Measurements from ENCODE around the gene PIGL. TPM values are rescaled to one million over a fixed set of nuclear protein-coding genes. Genes with fewer than 3 reads are reported as not detected.

PIGL gene
- total RNA-seq, 1 donor from 2014 or later = 29.5 TPM

DNA sequence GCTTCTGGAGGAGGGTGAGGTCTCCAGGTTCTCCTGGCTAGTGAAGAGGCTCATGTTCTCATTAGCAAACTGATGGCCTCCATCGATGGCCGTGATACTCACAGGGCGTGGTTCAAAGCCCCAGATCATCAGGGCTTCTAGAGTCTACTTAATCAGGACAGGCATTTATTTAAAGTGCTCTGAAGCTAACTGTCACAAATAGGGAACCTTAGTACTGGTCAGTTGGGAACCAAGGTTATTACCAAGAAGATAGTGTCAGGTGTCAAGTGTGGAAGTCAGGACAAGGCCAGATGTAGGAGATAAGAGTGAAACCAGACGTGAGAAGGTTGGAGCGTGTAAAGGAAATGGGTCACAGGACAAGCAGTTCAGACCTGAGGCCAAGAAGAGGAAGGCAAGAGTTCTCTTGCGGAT is 56.9 kb downstream of the PIGL start:
- no peaks in the 10 kb centered on the region for H3K9me3 ChIP-seq
- H3K27me3 ChIP-seq = no peaks in the 10 kb centered on the region
- no peak overlapping the region for H3K27ac ChIP-seq
- intact Hi-C loops (cut with DNase I) = no loop called here
- ATAC-seq (peak; percentile 31), DNase-seq (no peak)
- no peak overlapping the region for H3K4me3 ChIP-seq
- no peaks in the 10 kb centered on the region for H3K36me3 ChIP-seq
- H3K4me1 ChIP-seq = no peaks in the 10 kb centered on the region
- TF ChIP-seq, protein P1, sequence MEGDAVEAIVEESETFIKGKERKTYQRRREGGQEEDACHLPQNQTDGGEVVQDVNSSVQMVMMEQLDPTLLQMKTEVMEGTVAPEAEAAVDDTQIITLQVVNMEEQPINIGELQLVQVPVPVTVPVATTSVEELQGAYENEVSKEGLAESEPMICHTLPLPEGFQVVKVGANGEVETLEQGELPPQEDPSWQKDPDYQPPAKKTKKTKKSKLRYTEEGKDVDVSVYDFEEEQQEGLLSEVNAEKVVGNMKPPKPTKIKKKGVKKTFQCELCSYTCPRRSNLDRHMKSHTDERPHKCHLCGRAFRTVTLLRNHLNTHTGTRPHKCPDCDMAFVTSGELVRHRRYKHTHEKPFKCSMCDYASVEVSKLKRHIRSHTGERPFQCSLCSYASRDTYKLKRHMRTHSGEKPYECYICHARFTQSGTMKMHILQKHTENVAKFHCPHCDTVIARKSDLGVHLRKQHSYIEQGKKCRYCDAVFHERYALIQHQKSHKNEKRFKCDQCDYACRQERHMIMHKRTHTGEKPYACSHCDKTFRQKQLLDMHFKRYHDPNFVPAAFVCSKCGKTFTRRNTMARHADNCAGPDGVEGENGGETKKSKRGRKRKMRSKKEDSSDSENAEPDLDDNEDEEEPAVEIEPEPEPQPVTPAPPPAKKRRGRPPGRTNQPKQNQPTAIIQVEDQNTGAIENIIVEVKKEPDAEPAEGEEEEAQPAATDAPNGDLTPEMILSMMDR (IDR thresholded peaks at IDR 0.05) = no peak

- TF ChIP-seq, protein P1 (IDR thresholded peaks at IDR 0.05) = no peak
These were observed 58.0 kb downstream of the PIGL start for GRCh38 chr17:16275024-16275423.

GRCh38 chr17:16277163-16277562 is 60.2 kb downstream of the PIGL start:
- Histone ChIP-seq H3K4me3 (no peak overlapping the region), H3K9me3 (no peaks in the 10 kb centered on the region), H3K27ac (no peak overlapping the region), H3K27me3 (no peaks in the 10 kb centered on the region), H3K4me1 (no peaks in the 10 kb centered on the region), H3K36me3 (no peaks in the 10 kb centered on the region)
- intact Hi-C loops (cut with DNase I) = no loop called here
- TF ChIP-seq, protein P1 (IDR thresholded peaks at IDR 0.05) = no peak
- ATAC-seq = no peak
- DNase-seq = no peak

More at GRCh38 chr17:16275024-16275423, 58.0 kb downstream of the PIGL start:
- Histone ChIP-seq H3K4me3 (no peak overlapping the region), H3K27me3 (no peaks in the 10 kb centered on the region), H3K9me3 (no peaks in the 10 kb centered on the region), H3K36me3 (no peaks in the 10 kb centered on the region), H3K27ac (no peak overlapping the region), H3K4me1 (no peaks in the 10 kb centered on the region)
- no peak for ATAC-seq
- no peak for DNase-seq
- intact Hi-C loops (cut with DNase I) = no loop called here

GRCh38 chr17:16281351-16281750 is 64.3 kb downstream of the PIGL start:
- TF ChIP-seq, protein P1 (IDR thresholded peaks at IDR 0.05) = no peak
- ATAC-seq = no peak
- no peaks in the 10 kb centered on the region for H3K36me3 ChIP-seq
- H3K9me3 ChIP-seq = no peaks in the 10 kb centered on the region
- no peak overlapping the region for H3K27ac ChIP-seq
- no peak for DNase-seq
- no peak overlapping the region for H3K4me3 ChIP-seq
- no peaks in the 10 kb centered on the region for H3K27me3 ChIP-seq
- intact Hi-C loops (cut with DNase I) = no loop called here
- H3K4me1 ChIP-seq = peaks cover 16% of the 10 kb centered on the region

DNA sequence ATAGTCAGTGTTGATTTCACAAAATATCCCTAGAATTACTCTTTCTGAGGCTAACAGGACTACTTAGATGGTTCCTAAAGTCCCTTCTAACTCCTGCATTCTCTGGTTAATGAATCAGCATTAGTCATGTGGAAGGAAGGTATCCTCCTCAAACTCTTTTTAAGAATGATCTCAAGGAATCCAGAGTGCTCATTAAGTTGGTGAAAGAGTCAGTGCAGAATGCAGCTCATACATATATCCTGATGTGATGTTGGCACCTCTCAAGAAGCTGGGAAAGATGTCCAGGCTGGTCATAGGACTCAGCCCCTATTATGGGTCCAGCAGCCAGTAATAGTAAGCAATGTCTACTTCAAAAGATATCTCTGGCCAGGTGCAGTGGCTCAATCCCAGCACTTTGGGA is 65.5 kb downstream of the PIGL start:
- no peaks in the 10 kb centered on the region for H3K9me3 ChIP-seq
- TF ChIP-seq, protein P1 (IDR thresholded peaks at IDR 0.05) = no peak
- no peak overlapping the region for H3K4me3 ChIP-seq
- H3K27me3 ChIP-seq = no peaks in the 10 kb centered on the region
- ATAC-seq (no peak), DNase-seq (no peak)
- no peak overlapping the region for H3K27ac ChIP-seq
- no peaks in the 10 kb centered on the region for H3K36me3 ChIP-seq
- intact Hi-C loops (cut with DNase I) = no loop called here
- peaks cover 28% of the 10 kb centered on the region for H3K4me1 ChIP-seq

DNA sequence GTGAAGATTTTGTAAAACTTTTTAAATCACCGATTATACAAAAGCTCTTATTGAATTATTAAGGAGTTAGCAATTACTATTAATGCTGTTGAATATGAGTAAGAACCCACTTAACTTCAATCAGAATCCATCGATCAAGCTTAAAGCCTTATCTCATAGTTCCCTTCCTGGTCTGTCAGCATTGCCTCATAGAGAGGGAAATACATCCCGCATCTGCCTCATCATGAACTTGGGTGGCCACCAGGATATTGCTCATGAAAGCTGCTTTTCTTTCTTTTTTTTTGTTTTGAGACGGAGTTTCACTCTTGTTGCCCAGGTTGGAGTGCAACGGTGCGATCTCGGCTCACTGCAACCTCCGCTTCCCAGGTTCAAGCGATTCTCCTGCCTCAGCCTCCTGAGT is 66.7 kb downstream of the PIGL start:
- no peak overlapping the region for H3K27ac ChIP-seq
- ATAC-seq (no peak), DNase-seq (no peak)
- no peak overlapping the region for H3K4me3 ChIP-seq
- intact Hi-C loops (cut with DNase I) = no loop called here
- TF ChIP-seq, protein P1 (IDR thresholded peaks at IDR 0.05) = no peak
- H3K36me3 ChIP-seq = no peaks in the 10 kb centered on the region
- H3K9me3 ChIP-seq = no peaks in the 10 kb centered on the region
- no peaks in the 10 kb centered on the region for H3K27me3 ChIP-seq
- peaks cover 40% of the 10 kb centered on the region for H3K4me1 ChIP-seq
